Caco-2 (cell line): ENCODE measurements around the gene CACNB2. TPM values are rescaled to one million over a fixed set of nuclear protein-coding genes. Genes with fewer than 3 reads are reported as not detected.

Source experiments
- Bru-seq: library from RNA; stranded (reverse); fragments of 400-500 nt; gene quantifications from one replicate; lab custom pipeline; 2021; lab: Mats Ljungman, UMichigan
- BruChase-seq, 2 experiments: library from RNA; stranded (reverse); fragments of 400-500 nt; gene quantifications; one replicate each; lab custom pipeline; 2021; lab: Mats Ljungman, UMichigan
- BruUV-seq: library from RNA; stranded (reverse); fragments of 400-500 nt; replicated peaks from 2 replicates; lab custom pipeline; 2021; lab: Mats Ljungman, UMichigan
- CTCF ChIA-PET: fragments of 300-600 bp; sonication (Branson Sonifier 250); formaldehyde crosslinking; loops from one replicate; lab custom pipeline; 2022; ENCODE audit warnings: antibody characterized with exemption; lab: Charles Lee
- POLR2A ChIA-PET: fragments of 300-600 bp; sonication (Branson Sonifier 250); formaldehyde crosslinking; loops from one replicate; lab custom pipeline; 2022; ENCODE audit warnings: antibody characterized with exemption; lab: Charles Lee
- DNase-seq, 2 experiments: peaks; one replicate each; pipeline versions ENCODE4 v3.0.0 to v3.0.0-alpha.2; 2020 to 2022
- H3K27me3 ChIP-seq: replicated peaks from 2 replicates; pipeline ENCODE4 v1.6.0; 2011; ENCODE audit warnings: low read length; ENCODE audit not compliant: control insufficient read depth, insufficient read depth
- H3K36me3 ChIP-seq: 2 replicates; pipeline ENCODE4 v1.5.1; 2011; ENCODE audit warnings: low read length; ENCODE audit not compliant: control insufficient read depth, insufficient read depth
- H3K4me1 ChIP-seq: fragments of 250-450 bp; sonication (Bioruptor Pico); 2 replicates; pipeline ENCODE4 v1.5.1; 2020; ENCODE audit warnings: mild to moderate bottlenecking
- H3K4me3 ChIP-seq: 2 replicates; pipeline ENCODE4 v1.5.1; 2011; ENCODE audit warnings: low read depth, mild to moderate bottlenecking, control low read depth, low read length
- H3K9me3 ChIP-seq: fragments of 250-450 bp; sonication (Bioruptor Pico); 2 replicates; pipeline ENCODE4 v1.5.1; 2020; ENCODE audit warnings: mild to moderate bottlenecking, moderate library complexity
- H3K27ac Mint-ChIP-seq: one replicate; pipeline ENCODE4 v1.8.0; 2022; ENCODE audit warnings: mixed read lengths; ENCODE audit not compliant: unreplicated experiment
- H3K27me3 Mint-ChIP-seq: one replicate; pipeline ENCODE4 v1.8.0; 2022; ENCODE audit warnings: mixed read lengths; ENCODE audit not compliant: insufficient read depth, unreplicated experiment
- H3K36me3 Mint-ChIP-seq: one replicate; pipeline ENCODE4 v1.8.0; 2022; ENCODE audit warnings: mild to moderate bottlenecking, mixed read lengths; ENCODE audit not compliant: insufficient read depth, unreplicated experiment
- H3K4me1 Mint-ChIP-seq: one replicate; pipeline ENCODE4 v1.8.0; 2022; ENCODE audit warnings: low read depth, mixed read lengths; ENCODE audit not compliant: unreplicated experiment
- H3K4me3 Mint-ChIP-seq: one replicate; pipeline ENCODE4 v1.8.0; 2022; ENCODE audit warnings: mild to moderate bottlenecking, moderate library complexity, mixed read lengths; ENCODE audit not compliant: unreplicated experiment
- H3K9me3 Mint-ChIP-seq: one replicate; pipeline ENCODE4 v1.8.0; 2022; ENCODE audit warnings: mixed read lengths; ENCODE audit not compliant: unreplicated experiment
- CTCF ChIP-seq, 2 experiments: fragments of 200-600 bp in 1 of 2; IDR thresholded peaks; 1 replicate in 1 of 2; 2 replicates in 1 of 2; pipeline versions ENCODE4 v1.5.1 to v1.8.0; 2011 to 2022; ENCODE audit warnings: antibody characterized with exemption in 1 of 2, control low read depth in 1 of 2, inconsistent platforms in 1 of 2, low read depth in 1 of 2, low read length in 1 of 2, mild to moderate bottlenecking in 1 of 2, moderate library complexity in 1 of 2; ENCODE audit not compliant: insufficient read depth in 1 of 2, severe bottlenecking in 1 of 2, unreplicated experiment in 1 of 2
- intact Hi-C: fragments of 100-400 bp; cut with micrococcal nuclease; formaldehyde crosslinking; loops from one replicate; pipeline ENCODE4 v1.10.0; 2022; ENCODE audit not compliant: unreplicated experiment
- long read RNA-seq: library from polyadenylated mRNA; stranded (forward); transcript quantifications from one replicate; pipeline ENCODE4 v2.0.0, GENCODE V29; 2022
- total RNA-seq: library from RNA; stranded (reverse); gene quantifications from 2 replicates; pipeline ENCODE4 v1.2.3, GENCODE V29; 2022

Gene CACNB2
- total RNA-seq (0.98 and 1.8 TPM in 2 replicates), Bru-seq, nascent RNA (percentile 27 among the genes with signal in this experiment), BruChase-seq, experiment 1, labeled RNA remaining after a 2-hour chase (percentile 25 among the genes with signal in this experiment), BruChase-seq, experiment 2, labeled RNA remaining after a 6-hour chase (percentile 21 among the genes with signal in this experiment)
- long read RNA-seq, partial matches to known transcripts = 0 of 9 reads
- long read RNA-seq, other reads (novel, unspliced or antisense) = 8 of 9 reads

GRCh38 chr10:18140149-18140956, at the start of gene CACNB2:
Gene CACNB2, plus strand, starts transcription at chr10:18140424.
- ChIA-PET CTCF (no interaction called here), POLR2A (no interaction called here)
- no TSS peak for BruUV-seq
- peak within 1 kb of the TSS; percentile 75 for H3K4me3 Mint-ChIP-seq
- intact Hi-C loops = loop anchor here (2.0 kb wide), 1 partner anchor 74 kb away; no protein-coding TSS in a partner anchor
- peaks cover 28% of the 10 kb centered on the region for H3K27me3 Mint-ChIP-seq
- no peaks in the 10 kb centered on the region for H3K9me3 Mint-ChIP-seq
- TF ChIP-seq CTCF (IDR thresholded peaks at IDR 0.05; ENCODE audit: insufficient read depth in 1 of 2, low read depth in 1 of 2, low read length in 1 of 2, severe bottlenecking in 1 of 2, unreplicated experiment in 1 of 2) = no peak
- peak; percentile 67 to 70 for DNase-seq
- peak within 1 kb of the TSS; percentile 44 for H3K4me3 ChIP-seq
- H3K4me1 ChIP-seq = peaks cover 4% of the 10 kb centered on the region; the same call in 1 of the 2 replicates
- peaks cover 6% of the 10 kb centered on the region for H3K27me3 ChIP-seq
- no peaks in the 10 kb centered on the region for H3K36me3 Mint-ChIP-seq
- H3K36me3 ChIP-seq = no peaks in the 10 kb centered on the region
- H3K9me3 ChIP-seq = no peaks in the 10 kb centered on the region
- no peak within 1 kb of the TSS for H3K27ac Mint-ChIP-seq
- H3K4me1 Mint-ChIP-seq = no peaks in the 10 kb centered on the region

GRCh38 chr10:18094332-18094731, 45.9 kb upstream of the CACNB2 start:
- no peak overlapping the region for H3K27ac Mint-ChIP-seq
- BruUV-seq = no TSS peak
- ChIA-PET CTCF (interaction anchor here (1.0 to 1.1 kb wide), 2 partner anchors 122 to 379 kb away, joined by 3 to 6 read pairs; no protein-coding TSS in a partner anchor), POLR2A (no interaction called here)
- Histone ChIP-seq H3K36me3 (no peaks in the 10 kb centered on the region), H3K4me1 (peaks cover 9% of the 10 kb centered on the region; the same call in 1 of the 2 replicates), H3K4me3 (no peak overlapping the region), H3K27me3 (no peaks in the 10 kb centered on the region), H3K9me3 (no peaks in the 10 kb centered on the region)
- DNase-seq = no peak
- H3K4me3 Mint-ChIP-seq = no peak overlapping the region
- peaks cover 3% of the 10 kb centered on the region for H3K27me3 Mint-ChIP-seq
- intact Hi-C loops = no loop called here
- H3K9me3 Mint-ChIP-seq = no peaks in the 10 kb centered on the region
- peaks cover 7% of the 10 kb centered on the region for H3K4me1 Mint-ChIP-seq
- H3K36me3 Mint-ChIP-seq = no peaks in the 10 kb centered on the region
- no peak for TF ChIP-seq CTCF (IDR thresholded peaks at IDR 0.05; ENCODE audit: insufficient read depth in 1 of 2, low read depth in 1 of 2, low read length in 1 of 2, severe bottlenecking in 1 of 2, unreplicated experiment in 1 of 2)

GRCh38 chr10:18094793-18095192, 45.4 kb upstream of the CACNB2 start:
- H3K4me1 ChIP-seq = peaks cover 9% of the 10 kb centered on the region; the same call in 1 of the 2 replicates
- Mint-ChIP-seq H3K36me3 (no peaks in the 10 kb centered on the region), H3K9me3 (no peaks in the 10 kb centered on the region), H3K4me1 (peaks cover 7% of the 10 kb centered on the region), H3K27ac (no peak overlapping the region), H3K4me3 (no peak overlapping the region), H3K27me3 (peaks cover 5% of the 10 kb centered on the region)
- no peaks in the 10 kb centered on the region for H3K36me3 ChIP-seq
- intact Hi-C loops = no loop called here
- POLR2A ChIA-PET = no interaction called here
- CTCF ChIA-PET = interaction anchor here (0.6 to 1.1 kb wide), 4 partner anchors 24 to 379 kb away, joined by 3 to 6 read pairs (median 4); no protein-coding TSS in a partner anchor
- no peaks in the 10 kb centered on the region for H3K27me3 ChIP-seq
- no peaks in the 10 kb centered on the region for H3K9me3 ChIP-seq
- no peak overlapping the region for H3K4me3 ChIP-seq
- TF ChIP-seq CTCF (IDR thresholded peaks at IDR 0.05; ENCODE audit: insufficient read depth in 1 of 2, low read depth in 1 of 2, low read length in 1 of 2, severe bottlenecking in 1 of 2, unreplicated experiment in 1 of 2) = no peak
- peak; percentile 51 to 52 for DNase-seq
- no TSS peak for BruUV-seq
